Esophagus muscularis mucosa (tissue), 4 donors: ENCODE data around the gene NPIPA3. TPM values are rescaled to one million over a fixed set of nuclear protein-coding genes. Genes with fewer than 3 reads are reported as not detected.
"Not testable (repeated sequence)": the region's sequence is repeated elsewhere in the genome, so short reads cannot be mapped to it uniquely, and the experiment has no call there.

Experiments
- DNase-seq: peaks from one replicate; pipeline ENCODE4 v3.0.0-alpha.2; 2017; ENCODE audit errors: extremely low spot score
- H3K27ac ChIP-seq, 4 donors: fragments of 200-600 bp; sonication (generic); replicated peaks in 1 of 4; 1 replicate in 3 of 4; 2 replicates in 1 of 4; pipeline ENCODE4 v1.5.1; 2016 to 2019; ENCODE audit warnings: mild to moderate bottlenecking in 1 of 4
- H3K27me3 ChIP-seq, 4 donors: fragments of 200-600 bp; sonication (generic); one replicate each; pipeline versions ENCODE4 v1.5.1 to v1.6.0; 2016 to 2019
- H3K36me3 ChIP-seq, 4 donors: fragments of 200-600 bp; sonication (generic); one replicate each; pipeline ENCODE4 v1.5.1; 2016 to 2019
- H3K4me1 ChIP-seq, 4 donors: fragments of 200-600 bp; sonication (generic); one replicate each; pipeline ENCODE4 v1.5.1; 2016 to 2019
- H3K4me3 ChIP-seq, 4 donors: fragments of 200-600 bp; sonication (generic); 1 replicate in 2 of 4; 2 replicates in 2 of 4; pipeline ENCODE4 v1.5.1; 2016 to 2019; ENCODE audit warnings: mild to moderate bottlenecking in 4 of 4, moderate library complexity in 1 of 4
- H3K9me3 ChIP-seq, 4 donors: fragments of 200-600 bp; sonication (generic); 1 replicate in 3 of 4; 2 replicates in 1 of 4; pipeline ENCODE4 v1.5.1; 2016 to 2019
- EP300 ChIP-seq: sonication (generic); formaldehyde crosslinking; IDR thresholded peaks from one replicate; pipeline ENCODE4 v1.6.1; 2017; ENCODE audit warnings: antibody characterized with exemption
- POLR2A ChIP-seq: fragments of 450-650 bp; IDR thresholded peaks from one replicate; pipeline ENCODE4 v1.6.1; 2017; ENCODE audit warnings: antibody characterized with exemption, moderate library complexity, mild to moderate bottlenecking, low read depth
- POLR2AphosphoS5 ChIP-seq, 2 donors: sonication (generic); formaldehyde crosslinking; IDR thresholded peaks; one replicate each; pipeline ENCODE4 v1.6.1; 2017; ENCODE audit warnings: antibody characterized with exemption in 2 of 2
- WGBS: methylation state at CpG from one replicate; pipeline ENCODE4 v1.1.5; 2018; 5-methylcytosine and 5-hydroxymethylcytosine counted together
- intact Hi-C: fragments of 100-400 bp; cut with DNase I; formaldehyde crosslinking; loops from one replicate; pipeline ENCODE4 v1.15.1; 2023
- total RNA-seq, 4 donors: library from RNA; depleted of rRNA; stranded (reverse); fragments of >200 nt; gene quantifications; one replicate each; pipeline versions ENCODE4 v1.1.0 to v1.2.1, GENCODE V29; 2016
- TF ChIP-seq, protein P1 (sequence below), 3 experiments: fragments of 200-600 bp in 2 of 3; fragments of 450-650 bp in 1 of 3; sonication (generic) in 2 of 3; IDR thresholded peaks; one replicate each; pipeline ENCODE4 v1.5.1; 2017 to 2019; ENCODE audit warnings: antibody characterized with exemption in 3 of 3, mild to moderate bottlenecking in 2 of 3, moderate library complexity in 1 of 3

The NPIPA3 gene
- total RNA-seq, 4 donors from 2014 or later = 0.69 to 0.84 (median 0.83) TPM; not detected in 1

DNA sequence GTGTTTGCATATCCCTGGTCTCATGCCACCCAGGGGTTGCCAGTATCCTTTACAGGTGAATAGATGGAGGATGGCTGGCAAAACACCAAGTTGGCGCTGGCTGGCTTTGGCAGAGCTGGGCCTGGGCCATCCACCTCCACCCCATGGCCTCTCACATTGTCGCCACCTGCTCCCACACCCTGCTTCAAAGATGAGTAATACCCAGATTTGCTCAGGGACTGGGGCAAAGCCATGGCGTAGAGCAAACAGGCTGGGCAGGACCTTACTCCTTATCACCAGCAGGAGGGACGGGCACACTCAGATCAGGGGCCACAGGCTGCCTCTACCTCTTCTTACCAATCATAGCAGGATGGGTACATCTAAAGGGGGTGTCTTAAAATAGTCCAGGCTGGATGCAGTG is 33.4 kb upstream of the NPIPA3 start:
- no peaks in the 10 kb centered on the region for H3K9me3 ChIP-seq
- TF ChIP-seq EP300 (no peak), POLR2AphosphoS5 (IDR thresholded peaks at IDR 0.05) (no peak), POLR2A (no peak)
- TF ChIP-seq, protein P1, sequence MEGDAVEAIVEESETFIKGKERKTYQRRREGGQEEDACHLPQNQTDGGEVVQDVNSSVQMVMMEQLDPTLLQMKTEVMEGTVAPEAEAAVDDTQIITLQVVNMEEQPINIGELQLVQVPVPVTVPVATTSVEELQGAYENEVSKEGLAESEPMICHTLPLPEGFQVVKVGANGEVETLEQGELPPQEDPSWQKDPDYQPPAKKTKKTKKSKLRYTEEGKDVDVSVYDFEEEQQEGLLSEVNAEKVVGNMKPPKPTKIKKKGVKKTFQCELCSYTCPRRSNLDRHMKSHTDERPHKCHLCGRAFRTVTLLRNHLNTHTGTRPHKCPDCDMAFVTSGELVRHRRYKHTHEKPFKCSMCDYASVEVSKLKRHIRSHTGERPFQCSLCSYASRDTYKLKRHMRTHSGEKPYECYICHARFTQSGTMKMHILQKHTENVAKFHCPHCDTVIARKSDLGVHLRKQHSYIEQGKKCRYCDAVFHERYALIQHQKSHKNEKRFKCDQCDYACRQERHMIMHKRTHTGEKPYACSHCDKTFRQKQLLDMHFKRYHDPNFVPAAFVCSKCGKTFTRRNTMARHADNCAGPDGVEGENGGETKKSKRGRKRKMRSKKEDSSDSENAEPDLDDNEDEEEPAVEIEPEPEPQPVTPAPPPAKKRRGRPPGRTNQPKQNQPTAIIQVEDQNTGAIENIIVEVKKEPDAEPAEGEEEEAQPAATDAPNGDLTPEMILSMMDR (IDR thresholded peaks at IDR 0.05) = no peak
- H3K4me3 ChIP-seq = no peak overlapping the region
- 96% methylated on average over 4 of the region's 4 CpGs for WGBS
- no peaks in the 10 kb centered on the region for H3K4me1 ChIP-seq
- DNase-seq = no peak
- H3K27me3 ChIP-seq = no peaks in the 10 kb centered on the region
- peaks cover 26 to 51% (median 46%) of the 10 kb centered on the region in 4 donors for H3K36me3 ChIP-seq
- intact Hi-C loops = no loop called here
- H3K27ac ChIP-seq = no peak overlapping the region

DNA sequence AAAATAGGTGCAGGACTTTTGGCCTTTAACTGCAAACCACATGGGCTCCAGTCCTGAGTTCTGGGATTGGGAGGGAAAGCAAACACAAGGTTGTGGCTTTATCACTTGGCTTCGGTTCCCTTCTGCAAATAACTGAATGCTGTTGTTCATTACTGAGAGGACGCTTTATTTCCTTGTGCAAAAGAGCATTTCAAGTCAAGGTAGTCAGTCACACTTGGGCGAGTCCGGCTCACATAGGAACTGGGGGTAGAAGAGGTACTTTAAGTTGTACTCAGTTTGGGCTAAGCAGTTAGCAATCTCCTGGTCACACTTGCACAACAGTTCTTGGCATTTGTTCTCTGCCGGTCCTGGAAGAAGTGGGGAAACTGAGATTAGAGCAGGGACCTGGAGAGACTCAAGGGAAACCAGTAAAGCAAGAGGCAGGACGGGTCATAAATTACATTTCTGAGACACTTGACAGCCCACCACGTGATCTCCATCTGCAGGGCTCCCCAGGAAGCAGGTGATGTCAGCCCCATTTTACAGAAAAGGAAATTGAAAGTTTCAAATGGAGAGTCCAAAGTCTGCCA is 30.7 kb upstream of the NPIPA3 start:
- TF ChIP-seq, protein P1 (IDR thresholded peaks at IDR 0.05) = no peak
- TF ChIP-seq POLR2A = no peak
- TF ChIP-seq EP300 = no peak
- TF ChIP-seq POLR2AphosphoS5 (IDR thresholded peaks at IDR 0.05) = no peak
- H3K9me3 ChIP-seq = no peaks in the 10 kb centered on the region
- WGBS = 67% methylated on average over 7 of the region's 7 CpGs
- H3K4me3 ChIP-seq = no peak overlapping the region
- H3K36me3 ChIP-seq = peaks cover 8 to 24% (median 19%) of the 10 kb centered on the region in 4 donors
- peaks cover 0 to 4% (median 0%) of the 10 kb centered on the region in 4 donors for H3K27me3 ChIP-seq
- intact Hi-C loops = no loop called here
- DNase-seq = no peak
- no peak overlapping the region for H3K27ac ChIP-seq
- no peaks in the 10 kb centered on the region for H3K4me1 ChIP-seq

DNA sequence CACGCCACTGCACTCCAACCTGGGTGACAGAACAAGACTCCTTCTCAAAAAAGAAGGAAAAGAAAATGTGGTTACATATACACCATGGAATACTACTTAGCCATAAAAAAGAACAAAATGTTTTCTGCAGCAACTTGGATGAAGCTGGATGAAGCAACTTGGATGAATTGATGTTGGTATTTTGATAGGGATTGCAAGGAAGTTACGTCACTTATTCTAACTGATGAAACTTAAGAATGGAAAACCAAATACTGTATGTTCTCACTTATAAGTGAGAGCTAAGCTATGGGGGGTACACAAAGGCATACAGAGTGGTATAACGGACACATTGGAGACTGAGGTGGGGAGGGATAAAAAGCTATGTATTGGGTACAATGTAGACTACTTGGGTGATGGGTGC is 26.6 kb upstream of the NPIPA3 start:
- no peaks in the 10 kb centered on the region for H3K9me3 ChIP-seq
- no peak overlapping the region for H3K4me3 ChIP-seq
- intact Hi-C loops = no loop called here
- no peak for TF ChIP-seq POLR2A
- TF ChIP-seq EP300 = no peak
- 77% methylated on average over 3 of the region's 3 CpGs for WGBS
- H3K27me3 ChIP-seq = peaks cover 0 to 18% (median 0%) of the 10 kb centered on the region in 4 donors
- no peak overlapping the region for H3K27ac ChIP-seq
- no peak for DNase-seq
- no peaks in the 10 kb centered on the region for H3K4me1 ChIP-seq
- no peaks in the 10 kb centered on the region for H3K36me3 ChIP-seq

DNA sequence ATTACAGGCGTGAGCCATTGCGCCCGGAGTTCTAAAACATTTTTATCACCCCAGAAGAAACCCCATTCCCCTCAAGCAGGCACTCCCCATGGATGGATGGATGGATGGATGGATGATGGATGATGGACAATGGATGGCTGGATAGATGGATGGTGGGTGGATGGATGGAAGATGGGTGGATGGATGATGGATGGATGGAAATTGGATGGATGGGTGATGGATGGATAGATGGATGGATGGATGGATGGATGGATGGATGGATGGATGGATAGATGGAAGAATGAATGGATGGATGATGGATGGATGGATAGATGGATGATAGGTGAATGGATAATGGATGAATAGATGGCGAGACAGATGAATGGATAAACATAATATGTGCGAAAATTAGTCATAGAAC is 25.6 kb upstream of the NPIPA3 start:
- DNase-seq = no peak
- 92% methylated on average over 5 of the region's 5 CpGs for WGBS

DNA sequence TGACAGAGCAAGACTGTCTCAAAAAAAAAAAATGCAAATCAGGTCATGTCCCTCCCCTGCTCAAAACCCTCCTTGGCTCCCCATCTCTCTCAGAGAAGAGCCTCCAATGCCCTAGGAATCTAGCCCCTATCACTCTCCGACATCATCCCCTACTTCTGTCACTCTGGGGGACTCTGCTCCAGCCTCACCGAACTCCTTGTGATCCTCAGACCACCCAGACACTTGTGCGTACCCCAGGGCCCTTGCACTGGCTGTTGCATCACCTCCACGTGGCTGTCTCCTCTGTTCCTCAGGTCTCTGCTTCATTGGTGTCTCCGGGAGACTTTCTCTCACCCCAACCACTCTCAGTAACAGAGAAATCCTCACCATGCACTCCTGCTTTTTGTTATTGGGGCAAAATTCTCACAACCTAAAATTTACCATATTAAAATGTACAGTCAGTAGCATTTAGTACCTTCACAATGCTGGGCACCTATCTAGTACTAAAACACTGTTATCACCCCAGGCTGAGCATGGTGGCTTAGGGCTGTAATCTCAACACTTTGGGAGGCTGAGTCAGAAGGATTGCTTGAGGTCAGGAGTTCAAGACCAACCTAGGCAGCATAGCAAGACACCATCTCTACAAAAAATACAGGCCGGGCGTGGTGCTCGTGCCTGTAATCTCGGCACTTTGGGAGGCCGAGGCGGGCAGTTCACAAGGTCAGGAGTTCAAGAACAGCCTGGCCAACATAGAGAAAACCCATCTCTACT is 24.3 kb upstream of the NPIPA3 start:
- Histone ChIP-seq H3K27ac (no peak overlapping the region), H3K4me3 (no peak overlapping the region), H3K9me3 (no peaks in the 10 kb centered on the region), H3K36me3 (no peaks in the 10 kb centered on the region), H3K4me1 (no peaks in the 10 kb centered on the region), H3K27me3 (peaks cover 0 to 18% (median 0%) of the 10 kb centered on the region in 4 donors)
- no peak for TF ChIP-seq POLR2A
- TF ChIP-seq, protein P1 (IDR thresholded peaks at IDR 0.05) = no peak
- no peak for TF ChIP-seq POLR2AphosphoS5 (IDR thresholded peaks at IDR 0.05)
- no peak for TF ChIP-seq EP300
- DNase-seq = no peak
- intact Hi-C loops = no loop called here
- 84% methylated on average over 11 of the region's 11 CpGs for WGBS

More for the DNA sequence above, 25.6 kb upstream of the NPIPA3 start:
- Histone ChIP-seq H3K4me1 (no peaks in the 10 kb centered on the region), H3K27ac (no peak overlapping the region), H3K4me3 (no peak overlapping the region), H3K36me3 (no peaks in the 10 kb centered on the region), H3K27me3 (peaks cover 0 to 18% (median 0%) of the 10 kb centered on the region in 4 donors), H3K9me3 (no peaks in the 10 kb centered on the region)
- intact Hi-C loops = no loop called here
- no peak for TF ChIP-seq POLR2AphosphoS5 (IDR thresholded peaks at IDR 0.05)
- TF ChIP-seq EP300 = no peak
- no peak for TF ChIP-seq POLR2A

DNA sequence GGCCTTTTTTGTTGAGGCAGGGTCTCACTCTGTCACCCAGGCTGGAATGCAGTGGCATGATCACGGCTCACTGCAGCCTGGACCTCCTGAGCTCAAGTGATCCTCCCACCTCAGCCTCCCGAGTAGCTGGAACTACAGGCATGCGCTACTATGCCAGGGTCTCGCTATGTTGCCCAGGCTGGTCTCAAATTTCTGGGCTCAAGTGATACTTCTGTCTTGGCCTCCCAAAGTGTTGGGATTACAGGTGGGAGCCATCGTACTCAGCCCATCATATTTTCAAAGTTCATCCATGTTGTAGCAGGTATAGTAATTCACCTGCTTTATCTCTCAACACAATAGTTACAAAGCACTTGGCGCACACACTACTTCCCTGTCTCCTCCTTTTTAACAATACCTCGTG is 22.8 kb upstream of the NPIPA3 start:
- intact Hi-C loops, H3K4me3 ChIP-seq, H3K27ac ChIP-seq, H3K9me3 ChIP-seq, DNase-seq, H3K4me1 ChIP-seq, H3K36me3 ChIP-seq: not testable (repeated sequence)
- 96% methylated on average over 5 of the region's 7 CpGs for WGBS
- H3K27me3 ChIP-seq = peaks cover 0 to 18% (median 0%) of the 10 kb centered on the region in 4 donors
